ENCODE results near the gene OXGR1. TPM values are rescaled to one million over a fixed set of nuclear protein-coding genes. Genes with fewer than 3 reads are reported as not detected.

Gene OXGR1
- total and polyA plus RNA-seq, 10 of the 15 experiments (the other 5 are each of a cell fraction or from before 2014, with no cell fraction given): 0.05 TPM; not detected in 9

DNA sequence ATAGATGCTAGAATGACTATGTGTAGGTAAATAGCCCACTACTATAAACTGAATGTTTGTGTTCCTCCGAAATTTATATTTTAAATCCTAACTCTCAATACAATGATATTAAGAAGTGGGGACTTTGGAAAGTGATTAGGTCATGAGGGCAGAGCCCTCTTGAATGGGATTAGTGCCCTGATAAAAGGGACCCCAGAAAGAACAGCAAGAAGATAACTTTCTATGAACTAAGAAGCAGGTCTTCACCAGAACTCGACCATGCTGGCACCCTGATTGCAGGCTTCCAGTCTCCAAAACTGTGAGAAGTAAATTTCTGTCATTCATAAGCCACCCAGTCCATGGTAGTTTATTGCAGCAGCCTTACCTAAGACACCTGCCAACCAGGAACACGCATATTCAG is 33.9 kb downstream of the OXGR1 start:
- H4K20me1 ChIP-seq (ENCODE audit: control insufficient read depth, insufficient read depth): no peaks in the 10 kb centered on the region
- 7% methylated on average over 3 of the region's 3 CpGs for WGBS (ENCODE audit: insufficient coverage, insufficient replicate concordance, low lambda C conversion rate, missing lambda C conversion rate)
- in situ Hi-C loops (cut with MboI) (no loop called here), intact Hi-C loops (cut with micrococcal nuclease; ENCODE audit: unreplicated experiment) (no loop called here)
- H3K4me2 ChIP-seq (ENCODE audit: control insufficient read depth, insufficient read depth): no peak overlapping the region
- FAIRE-seq (no peak), ATAC-seq (no peak), DNase-seq (ENCODE audit: low read depth, low spot score) (no peak)
- no peaks in the 10 kb centered on the region for H3K4me1 ChIP-seq (ENCODE audit: control insufficient read depth, insufficient read depth, low read length)
- no peak overlapping the region for H3K27ac ChIP-seq (ENCODE audit: control insufficient read depth, insufficient read depth)
- no peak for TF ChIP-seq TARDBP (IDR thresholded peaks at IDR 0.05; ENCODE audit: borderline replicate concordance)
- TF ChIP-seq, protein P1, sequence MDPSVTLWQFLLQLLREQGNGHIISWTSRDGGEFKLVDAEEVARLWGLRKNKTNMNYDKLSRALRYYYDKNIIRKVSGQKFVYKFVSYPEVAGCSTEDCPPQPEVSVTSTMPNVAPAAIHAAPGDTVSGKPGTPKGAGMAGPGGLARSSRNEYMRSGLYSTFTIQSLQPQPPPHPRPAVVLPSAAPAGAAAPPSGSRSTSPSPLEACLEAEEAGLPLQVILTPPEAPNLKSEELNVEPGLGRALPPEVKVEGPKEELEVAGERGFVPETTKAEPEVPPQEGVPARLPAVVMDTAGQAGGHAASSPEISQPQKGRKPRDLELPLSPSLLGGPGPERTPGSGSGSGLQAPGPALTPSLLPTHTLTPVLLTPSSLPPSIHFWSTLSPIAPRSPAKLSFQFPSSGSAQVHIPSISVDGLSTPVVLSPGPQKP (IDR thresholded peaks at IDR 0.05; ENCODE audit: low read depth, low read length): no peak
- no peak for TF ChIP-seq CUX1 (IDR thresholded peaks at IDR 0.05; ENCODE audit: insufficient replicate concordance, low read depth, low read length)
- no peak overlapping the region for H2AFZ ChIP-seq (ENCODE audit: control insufficient read depth, low read depth, low read length)
- SMC1A ChIA-PET (ENCODE audit: uncharacterized antibody, unreplicated experiment): no interaction called here
- H3K36me3 ChIP-seq (ENCODE audit: control insufficient read depth in 2 of 2, insufficient read depth in 2 of 2, low read length in 1 of 2): no peaks in the 10 kb centered on the region
- H3K4me3 ChIP-seq: no peak overlapping the region
- no peaks in the 10 kb centered on the region for H3K9me3 ChIP-seq (replicated peaks; ENCODE audit: control insufficient read depth, insufficient read depth, low read length)
- RAD21 ChIA-PET (ENCODE audit: unreplicated experiment): no interaction called here
- no peak overlapping the region for H3K9ac ChIP-seq (ENCODE audit: control insufficient read depth, insufficient read depth, low read length)
- H3K27me3 ChIP-seq (replicated peaks in 1 of 2; ENCODE audit: control insufficient read depth in 2 of 2, insufficient read depth in 2 of 2, low read length in 1 of 2): no peaks in the 10 kb centered on the region
- POLR2A ChIA-PET: no interaction called here
- no TSS peak for BruUV-seq (replicated peaks)
- CTCF ChIA-PET: interaction anchor here (2.5 kb wide), 1 partner anchor 13 kb away, joined by 6 read pairs; no protein-coding TSS in a partner anchor
- no peaks in the 10 kb centered on the region for H3K79me2 ChIP-seq (ENCODE audit: control insufficient read depth, insufficient read depth, low read length)
